ENCODE results near the gene EVC. TPM values are rescaled to one million over a fixed set of nuclear protein-coding genes. Genes with fewer than 3 reads are reported as not detected.

The EVC gene
- total RNA-seq, 4 donors from 2014 or later, result 12.2 to 24.1 (median 22.3) TPM

- peak in 1 of 2 donors; percentile 72 for DNase-seq (ENCODE audit: low spot score in 2 of 2)
- WGBS, 2 donors, result 82 to 94% methylated on average over 3 to 4 of the region's 4 CpGs
- no peak overlapping the region for H3K4me3 ChIP-seq (ENCODE audit: low read depth, poor library complexity, severe bottlenecking)
- TF ChIP-seq POLR2A (IDR thresholded peaks at IDR 0.05) (no peak), CTCF (IDR thresholded peaks at IDR 0.05) (no peak)
- intact Hi-C loops (cut with DNase I; ENCODE audit: low total_unique reads), result no loop called here
These were observed 59.0 kb downstream of the EVC start for GRCh38 chr4:5770051-5770450.

- no peak overlapping the region for H3K4me3 ChIP-seq (ENCODE audit: low read depth, poor library complexity, severe bottlenecking)
- TF ChIP-seq CTCF (IDR thresholded peaks at IDR 0.05) (no peak), POLR2A (IDR thresholded peaks at IDR 0.05) (no peak)
- 61 to 71% methylated on average over 9 of the region's 9 CpGs for whole genome bisulfite sequencing, 2 donors
- DNase-seq (ENCODE audit: low spot score in 2 of 2), result peak in 1 of 2 donors; percentile 36
- intact Hi-C loops (cut with DNase I; ENCODE audit: low total_unique reads), result no loop called here
These were observed 61.7 kb downstream of the EVC start for GRCh38 chr4:5772528-5773270.

DNA sequence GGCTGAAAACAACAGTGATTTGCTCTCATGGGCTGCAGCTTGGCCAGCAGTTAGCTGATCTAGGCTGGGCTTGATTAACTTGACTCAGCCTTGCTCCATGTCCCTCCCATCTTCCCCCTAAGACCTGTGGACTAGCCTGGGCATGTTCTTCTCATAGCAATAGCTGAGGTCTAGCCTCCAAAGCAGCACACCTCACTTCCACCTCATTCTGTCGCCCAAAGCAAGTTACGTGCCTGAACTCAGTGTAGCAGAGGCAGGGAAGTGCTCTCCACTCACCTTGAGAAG, 62.2 kb downstream of the EVC start:
- intact Hi-C loops (cut with DNase I; ENCODE audit: low total_unique reads), result no loop called here
- H3K4me3 ChIP-seq (ENCODE audit: low read depth, poor library complexity, severe bottlenecking), result no peak overlapping the region
- DNase-seq (ENCODE audit: low spot score in 2 of 2), result peak in 1 of 2 donors; percentile 74
- TF ChIP-seq CTCF (IDR thresholded peaks at IDR 0.05) (no peak), POLR2A (IDR thresholded peaks at IDR 0.05) (no peak)
- 44 to 63% methylated on average over 2 of the region's 2 CpGs for WGBS, 2 donors

GRCh38 chr4:5774416-5775036, 63.5 kb downstream of the EVC start:
- TF ChIP-seq POLR2A (IDR thresholded peaks at IDR 0.05) (no peak), CTCF (IDR thresholded peaks at IDR 0.05) (no peak)
- intact Hi-C loops (cut with DNase I; ENCODE audit: low total_unique reads), result no loop called here
- DNase-seq (ENCODE audit: low spot score in 2 of 2), result peak in 1 of 2 donors; percentile 67
- WGBS, 2 donors, result 61 to 63% methylated on average over 2 of the region's 2 CpGs
- H3K4me3 ChIP-seq (ENCODE audit: low read depth, poor library complexity, severe bottlenecking), result no peak overlapping the region

DNA sequence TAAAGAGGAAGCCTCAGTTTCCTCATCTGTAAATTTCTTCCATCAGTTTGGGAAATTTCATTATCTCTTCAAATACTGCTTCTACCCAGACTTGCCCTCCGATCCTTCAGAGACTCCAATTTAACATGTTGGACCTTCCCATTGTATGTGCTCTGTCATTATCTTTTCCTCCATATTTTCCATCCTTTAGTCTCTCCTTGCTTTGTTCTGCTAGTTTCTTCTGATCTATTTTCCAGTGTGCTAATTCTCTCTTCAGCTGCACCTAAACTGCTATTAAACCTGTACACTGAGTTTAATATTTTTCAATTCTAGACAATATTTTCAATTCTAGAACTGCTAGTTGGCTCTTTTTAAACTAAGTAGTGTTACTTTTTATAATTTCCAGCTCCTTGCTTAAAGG, 65.5 kb downstream of the EVC start:
- intact Hi-C loops (cut with DNase I; ENCODE audit: low total_unique reads), result no loop called here
- TF ChIP-seq POLR2A (IDR thresholded peaks at IDR 0.05), result no peak
- no peak for TF ChIP-seq CTCF (IDR thresholded peaks at IDR 0.05)
- no peak overlapping the region for H3K4me3 ChIP-seq (ENCODE audit: low read depth, poor library complexity, severe bottlenecking)
- no peak for DNase-seq (ENCODE audit: low spot score in 2 of 2)
- 98 to 100% methylated on average over 1 of the region's 1 CpG for WGBS, 2 donors

Data from lower leg skin (tissue), 4 donors.